Measurements from ENCODE around the gene PLGRKT. TPM values are rescaled to one million over a fixed set of nuclear protein-coding genes. Genes with fewer than 3 reads are reported as not detected.

Gene PLGRKT
- total RNA-seq: 10 to 100 TPM; 20.8 to 37.2 (median 31.0) TPM
- polyA plus RNA-seq: 10 to 100 TPM; 26.1 to 32.7 TPM
- long read RNA-seq, donor 1, transcript PLGRKT-201 (6 exons, 932 nt): major isoform, 19 of 31 reads
- long read RNA-seq, donor 1, partial matches to known transcripts: 1 of 31 reads
- long read RNA-seq, donor 1, other reads (novel, unspliced or antisense): 11 of 31 reads
- long read RNA-seq, donor 2, transcript PLGRKT-201 (6 exons, 932 nt): major isoform, 43 of 58 reads
- long read RNA-seq, donor 2, partial matches to known transcripts: 1 of 58 reads
- long read RNA-seq, donor 2, other reads (novel, unspliced or antisense): 14 of 58 reads
- long read RNA-seq, donor 3, transcript PLGRKT-201 (6 exons, 932 nt): major isoform, 14 of 16 reads
- long read RNA-seq, donor 3, partial matches to known transcripts: 0 of 16 reads
- long read RNA-seq, donor 3, other reads (novel, unspliced or antisense): 2 of 16 reads

GRCh38 chr9:5437254-5438216, at the start of gene PLGRKT:
PLGRKT (minus strand) TSS chr9:5437925; CDS start chr9:5431977, 5,948 bp downstream.
- 0 to 2% (median 0%) methylated on average over 45 to 55 of the region's 55 CpGs for WGBS, 4 donors
- H3K27me3 ChIP-seq: no peaks in the 10 kb centered on the region
- H3K4me1 ChIP-seq: peaks cover 0 to 24% (median 18%) of the 10 kb centered on the region in 12 donors
- peak; percentile 95 to 98 (median 97) for DNase-seq
- peak; percentile 98 to 99 (median 99) for ATAC-seq
- peak within 1 kb of the TSS; percentile 32 to 84 (median 75) for H3K4me3 ChIP-seq
- peaks cover 0 to 14% (median 8%) of the 10 kb centered on the region in 9 donors for H3K36me3 ChIP-seq
- no peaks in the 10 kb centered on the region for H3K9me3 ChIP-seq
- intact Hi-C loops (cut with DNase I): loop anchor here in 7 of 10 donors (1.0 to 10.0 kb wide), 8 partner anchors 13 to 773 kb away; partner anchors contain the start of genes CD274 (in 2 of the 7), AK3 (in 1 of the 7), JAK2 (in 1 of the 7) and PLPP6 (in 1 of the 7)
- TF ChIP-seq POLR2A (IDR thresholded peaks at IDR 0.05) (peak in 1 of 2 donors; percentile 95), CTCF (IDR thresholded peaks at IDR 0.05) (peak in 8 of 12 donors; percentile 8 to 56 (median 30))
- peak within 1 kb of the TSS; percentile 83 to 99 (median 94) for H3K27ac ChIP-seq

- 96 to 98% (median 98%) methylated on average over 5 of the region's 5 CpGs for WGBS, 4 donors
- Histone ChIP-seq H3K36me3 (no peaks in the 10 kb centered on the region), H3K4me3 (no peak overlapping the region), H3K27me3 (no peaks in the 10 kb centered on the region), H3K9me3 (no peaks in the 10 kb centered on the region), H3K4me1 (peaks cover 0 to 27% (median 0%) of the 10 kb centered on the region in 12 donors), H3K27ac (no peak overlapping the region)
- intact Hi-C loops (cut with DNase I): no loop called here
- DNase-seq: no peak
- ATAC-seq: no peak
- TF ChIP-seq POLR2A (IDR thresholded peaks at IDR 0.05): no peak
- no peak for TF ChIP-seq CTCF (IDR thresholded peaks at IDR 0.05)
These were observed 49.3 kb upstream of the PLGRKT start for GRCh38 chr9:5486988-5487387.

- H3K27me3 ChIP-seq: no peaks in the 10 kb centered on the region
- H3K4me3 ChIP-seq: no peak overlapping the region
- H3K9me3 ChIP-seq: no peaks in the 10 kb centered on the region
- intact Hi-C loops (cut with DNase I): no loop called here
- no peak for TF ChIP-seq POLR2A (IDR thresholded peaks at IDR 0.05)
- TF ChIP-seq CTCF (IDR thresholded peaks at IDR 0.05): no peak
- H3K36me3 ChIP-seq: no peaks in the 10 kb centered on the region
- WGBS, 4 donors: 85 to 92% (median 91%) methylated on average over 5 of the region's 5 CpGs
- no peak for DNase-seq
- ATAC-seq: no peak
- H3K4me1 ChIP-seq: peaks cover 0 to 27% (median 0%) of the 10 kb centered on the region in 12 donors
- H3K27ac ChIP-seq: no peak overlapping the region
These were observed 47.8 kb upstream of the PLGRKT start for GRCh38 chr9:5485378-5486085.
